Activated T-cell treated with anti-CD3 and anti-CD28 coated beads for 48 hours (primary cell): Measurements from ENCODE around the gene YPEL3.
A peak's percentile ranks its signal among the peaks of the same experiment; 100 is the strongest.
"Not testable (repeated sequence)": the region's sequence is repeated elsewhere in the genome, so short reads cannot be mapped to it uniquely, and the experiment has no call there.

Experiments used
- DNase-seq: peaks from one replicate; pipeline ENCODE4 v3.0.0-alpha.2; 2020; ENCODE audit warnings: low read depth

YPEL3 gene

GRCh38 chr16:30116291-30117207, 20.5 kb upstream of the YPEL3 start:
- DNase-seq = no peak

- DNase-seq = no peak
Measured at GRCh38 chr16:30115238-30115637, 19.2 kb upstream of the YPEL3 start.

- DNase-seq = not testable (repeated sequence)
Measured at GRCh38 chr16:30114833-30115232, 18.8 kb upstream of the YPEL3 start.

- DNase-seq = no peak
Measured at GRCh38 chr16:30114411-30114810, 18.4 kb upstream of the YPEL3 start.

- no peak for DNase-seq
Measured at GRCh38 chr16:30113711-30114333, 17.8 kb upstream of the YPEL3 start.

GRCh38 chr16:30113031-30113710, 17.2 kb upstream of the YPEL3 start, which contains the start of gene GDPD3:
Gene GDPD3, minus strand, starts transcription at chr16:30113537. Its CDS starts 59 bp downstream, at chr16:30113478.
- DNase-seq = no peak

GRCh38 chr16:30112197-30113030, 16.4 kb upstream of the YPEL3 start:
- peak; percentile 65 for DNase-seq

GRCh38 chr16:30110661-30111060, 14.6 kb upstream of the YPEL3 start:
- no peak for DNase-seq

GRCh38 chr16:30108059-30108850, 12.2 kb upstream of the YPEL3 start:
- no peak for DNase-seq

- DNase-seq = no peak
Measured at GRCh38 chr16:30104492-30104891, 8.5 kb upstream of the YPEL3 start.

- DNase-seq = no peak
Measured at GRCh38 chr16:30104090-30104489, 8.1 kb upstream of the YPEL3 start.

- no peak for DNase-seq
Measured at GRCh38 chr16:30096862-30097563, 1.0 kb upstream of the YPEL3 start.

GRCh38 chr16:30095166-30096078, 591 bp downstream of the YPEL3 start:
- no peak for DNase-seq

GRCh38 chr16:30094541-30095165, 1.4 kb downstream of the YPEL3 start:
- no peak for DNase-seq

GRCh38 chr16:30092373-30093010, 3.5 kb downstream of the YPEL3 start:
- DNase-seq = peak; percentile 76

GRCh38 chr16:30091474-30092372, 4.3 kb downstream of the YPEL3 start, which contains the start of gene TBX6:
Gene TBX6, minus strand, starts transcription at chr16:30091924. Its CDS starts 731 bp downstream, at chr16:30091193.
- peak; percentile 94 for DNase-seq
